ENCODE measurements around the gene COX15.
A peak's percentile ranks its signal among the peaks of the same experiment; 100 is the strongest.

Gene COX15

DNA sequence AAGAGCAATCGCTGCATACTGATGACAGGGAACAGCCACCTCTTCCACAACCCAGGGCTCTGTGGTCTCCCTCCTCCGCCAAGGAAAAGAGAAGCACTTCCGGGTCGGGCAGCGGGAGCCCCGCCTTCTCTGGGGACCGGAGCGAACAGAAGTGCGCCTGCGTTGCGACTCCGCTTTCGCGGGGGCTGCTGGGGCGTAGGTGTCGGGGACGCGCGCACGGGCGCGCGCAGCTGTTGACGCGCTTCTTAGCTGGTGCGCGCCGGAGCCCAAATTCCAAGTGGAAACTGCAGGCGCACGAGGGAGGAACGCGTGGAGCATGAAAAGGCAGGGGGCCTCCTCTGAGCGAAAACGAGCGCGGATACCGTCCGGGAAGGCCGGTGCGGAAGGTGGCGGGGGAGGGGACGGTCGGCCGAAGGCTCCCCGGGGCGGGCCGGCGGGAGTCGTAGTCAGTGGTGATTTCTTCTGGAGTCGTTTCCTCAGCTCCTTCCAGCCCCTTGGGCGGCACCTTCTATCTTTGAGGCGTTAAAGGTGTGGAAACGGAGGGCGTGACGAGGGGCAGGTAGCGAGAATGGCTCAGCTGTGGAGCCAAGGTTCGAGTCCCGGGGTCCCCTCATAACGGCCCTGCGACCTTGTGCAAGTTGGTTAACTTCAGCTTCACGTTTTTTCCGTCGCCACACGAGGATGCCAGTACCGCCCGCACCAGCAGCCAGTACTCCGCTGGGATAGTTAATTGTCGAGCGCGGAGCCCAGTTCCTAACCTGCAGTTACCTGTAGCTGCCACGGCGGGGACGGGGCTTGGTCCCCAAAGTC, at the start of gene COX15, which contains the start of gene CUTC (continued):
- TF ChIP-seq, protein P1, sequence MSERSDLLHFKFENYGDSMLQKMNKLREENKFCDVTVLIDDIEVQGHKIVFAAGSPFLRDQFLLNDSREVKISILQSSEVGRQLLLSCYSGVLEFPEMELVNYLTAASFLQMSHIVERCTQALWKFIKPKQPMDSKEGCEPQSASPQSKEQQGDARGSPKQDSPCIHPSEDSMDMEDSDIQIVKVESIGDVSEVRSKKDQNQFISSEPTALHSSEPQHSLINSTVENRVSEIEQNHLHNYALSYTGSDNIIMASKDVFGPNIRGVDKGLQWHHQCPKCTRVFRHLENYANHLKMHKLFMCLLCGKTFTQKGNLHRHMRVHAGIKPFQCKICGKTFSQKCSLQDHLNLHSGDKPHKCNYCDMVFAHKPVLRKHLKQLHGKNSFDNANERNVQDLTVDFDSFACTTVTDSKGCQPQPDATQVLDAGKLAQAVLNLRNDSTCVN (tag by site-specific recombination; optimal IDR thresholded peaks at IDR 0.05) = peak; percentile 100
- peak; percentile 23 for TF ChIP-seq ZNF501 (tag by site-specific recombination; IDR thresholded peaks at IDR 0.05)
- TF ChIP-seq KLF9 (tag by site-specific recombination; IDR thresholded peaks at IDR 0.05; ENCODE audit: low read depth) = peak; percentile 32; the same call in 1 of the 2 replicates
- TF ChIP-seq ZNF23 (tag by site-specific recombination; IDR thresholded peaks at IDR 0.05; ENCODE audit: borderline replicate concordance) = no peak
- peak; percentile 79; the same call in 1 of the 2 replicates for TF ChIP-seq ZNF335 (tag by site-specific recombination; conservative IDR thresholded peaks at IDR 0.05)
- 0 out of 2 replicates have a peak, but pooled peaks have one; percentile 22 for TF ChIP-seq ZNF610 (tag by site-specific recombination; IDR thresholded peaks at IDR 0.05; ENCODE audit: borderline replicate concordance)
- peak; percentile 65; the same call in 1 of the 2 replicates for TF ChIP-seq GLIS1 (tag by site-specific recombination; IDR thresholded peaks at IDR 0.05)
- TF ChIP-seq, protein P2, sequence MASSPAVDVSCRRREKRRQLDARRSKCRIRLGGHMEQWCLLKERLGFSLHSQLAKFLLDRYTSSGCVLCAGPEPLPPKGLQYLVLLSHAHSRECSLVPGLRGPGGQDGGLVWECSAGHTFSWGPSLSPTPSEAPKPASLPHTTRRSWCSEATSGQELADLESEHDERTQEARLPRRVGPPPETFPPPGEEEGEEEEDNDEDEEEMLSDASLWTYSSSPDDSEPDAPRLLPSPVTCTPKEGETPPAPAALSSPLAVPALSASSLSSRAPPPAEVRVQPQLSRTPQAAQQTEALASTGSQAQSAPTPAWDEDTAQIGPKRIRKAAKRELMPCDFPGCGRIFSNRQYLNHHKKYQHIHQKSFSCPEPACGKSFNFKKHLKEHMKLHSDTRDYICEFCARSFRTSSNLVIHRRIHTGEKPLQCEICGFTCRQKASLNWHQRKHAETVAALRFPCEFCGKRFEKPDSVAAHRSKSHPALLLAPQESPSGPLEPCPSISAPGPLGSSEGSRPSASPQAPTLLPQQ (tag by site-specific recombination; IDR thresholded peaks at IDR 0.05) = peak; percentile 15; the same call in 1 of the 2 replicates
- peak; percentile 85 for TF ChIP-seq ZNF366 (tag by site-specific recombination; conservative IDR thresholded peaks at IDR 0.05)
- TF ChIP-seq, protein P3, sequence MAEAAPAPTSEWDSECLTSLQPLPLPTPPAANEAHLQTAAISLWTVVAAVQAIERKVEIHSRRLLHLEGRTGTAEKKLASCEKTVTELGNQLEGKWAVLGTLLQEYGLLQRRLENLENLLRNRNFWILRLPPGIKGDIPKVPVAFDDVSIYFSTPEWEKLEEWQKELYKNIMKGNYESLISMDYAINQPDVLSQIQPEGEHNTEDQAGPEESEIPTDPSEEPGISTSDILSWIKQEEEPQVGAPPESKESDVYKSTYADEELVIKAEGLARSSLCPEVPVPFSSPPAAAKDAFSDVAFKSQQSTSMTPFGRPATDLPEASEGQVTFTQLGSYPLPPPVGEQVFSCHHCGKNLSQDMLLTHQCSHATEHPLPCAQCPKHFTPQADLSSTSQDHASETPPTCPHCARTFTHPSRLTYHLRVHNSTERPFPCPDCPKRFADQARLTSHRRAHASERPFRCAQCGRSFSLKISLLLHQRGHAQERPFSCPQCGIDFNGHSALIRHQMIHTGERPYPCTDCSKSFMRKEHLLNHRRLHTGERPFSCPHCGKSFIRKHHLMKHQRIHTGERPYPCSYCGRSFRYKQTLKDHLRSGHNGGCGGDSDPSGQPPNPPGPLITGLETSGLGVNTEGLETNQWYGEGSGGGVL (tag by site-specific recombination; IDR thresholded peaks at IDR 0.05) = peak; percentile 12; the same call in 1 of the 2 replicates
- TF ChIP-seq, protein P4, sequence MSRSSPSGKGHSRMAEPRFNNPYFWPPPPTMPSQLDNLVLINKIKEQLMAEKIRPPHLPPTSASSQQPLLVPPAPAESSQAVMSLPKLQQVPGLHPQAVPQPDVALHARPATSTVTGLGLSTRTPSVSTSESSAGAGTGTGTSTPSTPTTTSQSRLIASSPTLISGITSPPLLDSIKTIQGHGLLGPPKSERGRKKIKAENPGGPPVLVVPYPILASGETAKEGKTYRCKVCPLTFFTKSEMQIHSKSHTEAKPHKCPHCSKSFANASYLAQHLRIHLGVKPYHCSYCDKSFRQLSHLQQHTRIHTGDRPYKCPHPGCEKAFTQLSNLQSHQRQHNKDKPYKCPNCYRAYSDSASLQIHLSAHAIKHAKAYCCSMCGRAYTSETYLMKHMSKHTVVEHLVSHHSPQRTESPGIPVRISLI (tag by site-specific recombination; IDR thresholded peaks at IDR 0.05) = 0 out of 2 replicates have a peak, but pooled peaks have one; percentile 19
- TF ChIP-seq GFI1B (tag by site-specific recombination; IDR thresholded peaks at IDR 0.05) = 0 out of 2 replicates have a peak, but pooled peaks have one; percentile 20
- TF ChIP-seq ZNF324 (tag by site-specific recombination; IDR thresholded peaks at IDR 0.05) = no peak
- TF ChIP-seq ZFHX2 (tag by site-specific recombination; conservative IDR thresholded peaks at IDR 0.05) = peak; percentile 88
- peak; percentile 99 for TF ChIP-seq ZBTB17 (tag by site-specific recombination; IDR thresholded peaks at IDR 0.05)
- TF ChIP-seq, protein P5, sequence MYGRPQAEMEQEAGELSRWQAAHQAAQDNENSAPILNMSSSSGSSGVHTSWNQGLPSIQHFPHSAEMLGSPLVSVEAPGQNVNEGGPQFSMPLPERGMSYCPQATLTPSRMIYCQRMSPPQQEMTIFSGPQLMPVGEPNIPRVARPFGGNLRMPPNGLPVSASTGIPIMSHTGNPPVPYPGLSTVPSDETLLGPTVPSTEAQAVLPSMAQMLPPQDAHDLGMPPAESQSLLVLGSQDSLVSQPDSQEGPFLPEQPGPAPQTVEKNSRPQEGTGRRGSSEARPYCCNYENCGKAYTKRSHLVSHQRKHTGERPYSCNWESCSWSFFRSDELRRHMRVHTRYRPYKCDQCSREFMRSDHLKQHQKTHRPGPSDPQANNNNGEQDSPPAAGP (tag by site-specific recombination; IDR thresholded peaks at IDR 0.05) = peak; percentile 27; the same call in 1 of the 2 replicates
- peak; percentile 92 for TF ChIP-seq ZNF341 (tag by site-specific recombination; IDR thresholded peaks at IDR 0.05; ENCODE audit: low read depth)
- TF ChIP-seq OSR2 (tag by site-specific recombination; IDR thresholded peaks at IDR 0.05) = no peak
- no peak for TF ChIP-seq PRDM1 (tag by site-specific recombination; IDR thresholded peaks at IDR 0.05)
- TF ChIP-seq ZNF623 (tag by site-specific recombination; IDR thresholded peaks at IDR 0.05) = no peak
- no peak; the same call in none of the 2 replicates for TF ChIP-seq ZNF629 (tag by site-specific recombination; IDR thresholded peaks at IDR 0.05)
- peak; percentile 66 for TF ChIP-seq ZXDB (tag by site-specific recombination; IDR thresholded peaks at IDR 0.05)
- peak; percentile 61; the same call in 1 of the 2 replicates for TF ChIP-seq ZBTB48 (tag by site-specific recombination; IDR thresholded peaks at IDR 0.05)
- peak; percentile 69; the same call in 1 of the 2 replicates for TF ChIP-seq GLIS2 (tag by site-specific recombination; IDR thresholded peaks at IDR 0.05)
- TF ChIP-seq, protein P6, sequence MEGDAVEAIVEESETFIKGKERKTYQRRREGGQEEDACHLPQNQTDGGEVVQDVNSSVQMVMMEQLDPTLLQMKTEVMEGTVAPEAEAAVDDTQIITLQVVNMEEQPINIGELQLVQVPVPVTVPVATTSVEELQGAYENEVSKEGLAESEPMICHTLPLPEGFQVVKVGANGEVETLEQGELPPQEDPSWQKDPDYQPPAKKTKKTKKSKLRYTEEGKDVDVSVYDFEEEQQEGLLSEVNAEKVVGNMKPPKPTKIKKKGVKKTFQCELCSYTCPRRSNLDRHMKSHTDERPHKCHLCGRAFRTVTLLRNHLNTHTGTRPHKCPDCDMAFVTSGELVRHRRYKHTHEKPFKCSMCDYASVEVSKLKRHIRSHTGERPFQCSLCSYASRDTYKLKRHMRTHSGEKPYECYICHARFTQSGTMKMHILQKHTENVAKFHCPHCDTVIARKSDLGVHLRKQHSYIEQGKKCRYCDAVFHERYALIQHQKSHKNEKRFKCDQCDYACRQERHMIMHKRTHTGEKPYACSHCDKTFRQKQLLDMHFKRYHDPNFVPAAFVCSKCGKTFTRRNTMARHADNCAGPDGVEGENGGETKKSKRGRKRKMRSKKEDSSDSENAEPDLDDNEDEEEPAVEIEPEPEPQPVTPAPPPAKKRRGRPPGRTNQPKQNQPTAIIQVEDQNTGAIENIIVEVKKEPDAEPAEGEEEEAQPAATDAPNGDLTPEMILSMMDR (tag by site-specific recombination; IDR thresholded peaks at IDR 0.05) = peak; percentile 84
- TF ChIP-seq EGR2 (tag by site-specific recombination; IDR thresholded peaks at IDR 0.05; ENCODE audit: low read depth) = peak; percentile 88
- peak; percentile 77 for TF ChIP-seq IKZF3 (tag by site-specific recombination; IDR thresholded peaks at IDR 0.05)

Data from HEK293 (cell line).